HTERT RPE-1 (cell line): Measurements from ENCODE around the gene RFC5.
"Not testable (repeated sequence)": the region's sequence is repeated elsewhere in the genome, so short reads cannot be mapped to it uniquely, and the experiment has no call there.

ENCODE experiments used
- in situ Hi-C: fragments of 300-500 bp; cut with MboI; formaldehyde crosslinking; loops from 4 replicates; pipeline ENCODE4 v1.14.3; 2020; ENCODE audit warnings: low sequenced_read_pairs

The RFC5 gene

GRCh38 chr12:118070650-118071049, 54.1 kb downstream of the RFC5 start:
- in situ Hi-C loops = no loop called here

- in situ Hi-C loops = no loop called here
Measured at GRCh38 chr12:118073768-118074167, 57.3 kb downstream of the RFC5 start.

GRCh38 chr12:118081521-118081920, 65.0 kb downstream of the RFC5 start:
- in situ Hi-C loops = not testable (repeated sequence)
